SK-N-SH (cell line): Measurements from ENCODE around the gene FADD. TPM values are rescaled to one million over a fixed set of nuclear protein-coding genes. Genes with fewer than 3 reads are reported as not detected.

Experiments used
- CTCF ChIA-PET: fragments of 300-600, 350-600 bp; formaldehyde crosslinking; extraction: SDS; loops from one replicate; lab custom pipeline; 2021; lab: Yijun Ruan, JAX
- POLR2A ChIA-PET: fragments of 350-600 bp; sonication (Branson Sonifier 250); formaldehyde crosslinking; extraction: SDS; loops from one replicate; lab custom pipeline; 2020; ENCODE audit warnings: antibody characterized with exemption, inconsistent platforms; lab: Yijun Ruan, JAX
- DNase-seq: peaks from one replicate; pipeline ENCODE4 v3.0.0; 2012
- H2AFZ ChIP-seq: fragments of 200-600 bp; sonication (generic); 2 replicates; pipeline ENCODE4 v1.8.1; 2016; ENCODE audit warnings: antibody characterized with exemption, mild to moderate bottlenecking, low read depth
- H3F3A ChIP-seq: fragments of 200-600 bp; sonication (generic); replicated peaks from 2 replicates; pipeline ENCODE3; 2016; ENCODE audit warnings: antibody characterized with exemption, mild to moderate bottlenecking; ENCODE audit not compliant: insufficient read depth
- H3K27ac ChIP-seq, 2 experiments: fragments of 200-500 bp in 1 of 2; fragments of 200-600 bp in 1 of 2; sonication (Bioruptor generic) in 1 of 2; sonication (generic), shearing (Covaris generic) in 1 of 2; 2 replicates each; pipeline versions ENCODE4 v1.5.1 to v1.6.1; 2014 to 2016; ENCODE audit warnings: low read depth in 2 of 2, inconsistent platforms in 1 of 2, low read length in 1 of 2, mild to moderate bottlenecking in 1 of 2, mixed read lengths in 1 of 2
- H3K27me3 ChIP-seq: fragments of 200-600 bp; sonication (generic), shearing (Covaris generic); 2 replicates; pipeline ENCODE4 v1.6.1; 2016; ENCODE audit warnings: mixed run types; ENCODE audit not compliant: insufficient read depth
- H3K36me3 ChIP-seq, 2 experiments: fragments of 200-500 bp in 1 of 2; fragments of 200-600 bp in 1 of 2; sonication (Bioruptor generic) in 1 of 2; sonication (generic) in 1 of 2; replicated peaks in 1 of 2; 2 replicates each; pipeline versions ENCODE3 to v1.5.1; 2014 to 2016; ENCODE audit warnings: low read length in 1 of 2, mild to moderate bottlenecking in 1 of 2; ENCODE audit not compliant: insufficient read depth in 2 of 2, control insufficient read depth in 1 of 2
- H3K4me1 ChIP-seq, 2 experiments: fragments of 200-500 bp in 1 of 2; fragments of 200-600 bp in 1 of 2; sonication (Bioruptor generic) in 1 of 2; sonication (generic), shearing (Covaris generic) in 1 of 2; 2 replicates each; pipeline versions ENCODE4 v1.5.1 to v1.6.1; 2014 to 2016; ENCODE audit warnings: low read depth in 1 of 2, low read length in 1 of 2, mixed run types in 1 of 2; ENCODE audit not compliant: insufficient read depth in 2 of 2, control insufficient read depth in 1 of 2
- H3K4me2 ChIP-seq: fragments of 200-600 bp; sonication (generic), shearing (Covaris generic); 2 replicates; pipeline ENCODE4 v1.6.1; 2017; ENCODE audit warnings: mixed run types
- H3K4me3 ChIP-seq, 2 experiments: fragments of 200-500 bp in 1 of 2; fragments of 200-600 bp in 1 of 2; sonication (Bioruptor generic) in 1 of 2; sonication (generic), shearing (Covaris generic) in 1 of 2; 2 replicates each; pipeline versions ENCODE4 v1.5.1 to v1.8.1; 2014 to 2016; ENCODE audit warnings: low read depth in 2 of 2, inconsistent platforms in 1 of 2, low read length in 1 of 2, mild to moderate bottlenecking in 1 of 2, mixed read lengths in 1 of 2, moderate library complexity in 1 of 2
- H3K79me2 ChIP-seq: fragments of 200-600 bp; sonication (generic); 2 replicates; pipeline ENCODE4 v1.8.1; 2017; ENCODE audit warnings: mild to moderate bottlenecking; ENCODE audit not compliant: insufficient read depth
- H3K9ac ChIP-seq: fragments of 200-600 bp; sonication (generic); 2 replicates; pipeline ENCODE4 v1.6.1; 2017; ENCODE audit warnings: mixed run types
- H3K9me2 ChIP-seq: fragments of 200-600 bp; sonication (generic); 2 replicates; pipeline ENCODE4 v1.6.1; 2017; ENCODE audit warnings: mixed run types
- H3K9me3 ChIP-seq: fragments of 200-600 bp; sonication (generic); 2 replicates; pipeline ENCODE4 v1.6.1; 2017; ENCODE audit warnings: mixed run types, mild to moderate bottlenecking, moderate library complexity
- H4K20me1 ChIP-seq: fragments of 200-600 bp; sonication (generic); 2 replicates; pipeline ENCODE4 v1.6.1; 2017; ENCODE audit warnings: mild to moderate bottlenecking, mixed run types; ENCODE audit not compliant: insufficient read depth
- ELF1 ChIP-seq: IDR thresholded peaks from 2 replicates; pipeline ENCODE4 v1.4.0; 2012
- GATA2 ChIP-seq: sonication (generic); formaldehyde crosslinking; IDR thresholded peaks from 2 replicates; pipeline ENCODE4 v1.5.0; 2020; ENCODE audit warnings: mild to moderate bottlenecking, missing genetic modification reagents
- POLR2AphosphoS5 ChIP-seq: IDR thresholded peaks from 2 replicates; pipeline ENCODE4 v1.6.1; 2012; ENCODE audit warnings: low read depth, low read length
- SMC3 ChIP-seq: IDR thresholded peaks from 2 replicates; pipeline ENCODE4 v1.6.1; 2012; ENCODE audit warnings: low read depth, low read length, improper control_type of control experiment
- YY1 ChIP-seq: IDR thresholded peaks from 2 replicates; pipeline ENCODE4 v1.4.0; 2012; ENCODE audit warnings: low read depth, mild to moderate bottlenecking
- WGBS: methylation state at CpG from one replicate; pipeline ENCODE4 v1.1.6; 2017; ENCODE audit warnings: low lambda C conversion rate; 5-methylcytosine and 5-hydroxymethylcytosine counted together
- polyA plus RNA-seq, 3 experiments: library from polyadenylated mRNA; depleted of rRNA; stranded (reverse); fragments of >200 nt; gene quantifications; 2 replicates each; pipeline ENCODE4 v1.2.3, GENCODE V29; 2012
- TF ChIP-seq, protein P1 (sequence below): IDR thresholded peaks from 2 replicates; pipeline ENCODE4 v1.6.1; 2012; ENCODE audit warnings: mild to moderate bottlenecking, low read depth, low read length, moderate library complexity
- TF ChIP-seq, protein P2 (sequence below): fragments of 150-350 bp; IDR thresholded peaks from 2 replicates; pipeline ENCODE4 v1.6.1; 2017; ENCODE audit warnings: antibody characterized with exemption, low read length, low read depth, borderline replicate concordance
- TF ChIP-seq, protein P3 (sequence below): IDR thresholded peaks from 2 replicates; pipeline ENCODE4 v1.4.0; 2012; ENCODE audit warnings: low read depth

FADD gene
- polyA plus RNA-seq, 1 of the 3 experiments (the other 2 are of a cell fraction): 23.8 TPM

DNA sequence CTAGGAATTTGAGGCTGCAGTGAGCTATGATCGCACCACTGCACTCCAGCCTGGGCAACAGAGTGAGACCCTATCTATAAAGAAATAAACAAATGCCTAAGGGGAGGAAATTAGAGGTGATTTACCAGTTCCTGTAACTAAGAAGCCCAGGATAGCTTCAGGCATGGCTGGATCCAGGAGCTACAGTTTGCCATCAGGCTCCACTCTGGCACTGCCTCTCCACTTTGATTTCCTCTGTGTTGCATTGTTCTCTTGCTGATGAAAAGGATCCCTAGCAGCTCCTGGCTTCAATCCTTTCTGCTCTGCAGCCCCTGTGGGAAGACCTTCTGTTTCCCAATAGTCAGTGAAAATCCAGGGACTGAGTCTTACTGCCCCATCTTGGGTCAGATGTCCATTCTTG is 20.1 kb upstream of the FADD start:
- no peaks in the 10 kb centered on the region for H3K9me3 ChIP-seq
- H3K9me2 ChIP-seq: no peaks in the 10 kb centered on the region
- no peak overlapping the region for H3K27ac ChIP-seq
- no peaks in the 10 kb centered on the region for H3K4me1 ChIP-seq
- ChIA-PET POLR2A (no interaction called here), CTCF (interaction anchor here (0.6 to 2.9 kb wide), 6 partner anchors 9 to 268 kb away, joined by 3 to 21 read pairs (median 6); no protein-coding TSS in a partner anchor)
- H2AFZ ChIP-seq: no peak overlapping the region
- 55% methylated on average over 1 of the region's 1 CpG for WGBS
- H3K9ac ChIP-seq: no peak overlapping the region
- H3K27me3 ChIP-seq: peaks cover 11% of the 10 kb centered on the region
- H3F3A ChIP-seq: no peaks in the 10 kb centered on the region
- no peaks in the 10 kb centered on the region for H4K20me1 ChIP-seq
- DNase-seq: no peak
- H3K4me2 ChIP-seq: no peak overlapping the region
- H3K4me3 ChIP-seq: no peak overlapping the region
- TF ChIP-seq YY1: no peak
- TF ChIP-seq, protein P1, sequence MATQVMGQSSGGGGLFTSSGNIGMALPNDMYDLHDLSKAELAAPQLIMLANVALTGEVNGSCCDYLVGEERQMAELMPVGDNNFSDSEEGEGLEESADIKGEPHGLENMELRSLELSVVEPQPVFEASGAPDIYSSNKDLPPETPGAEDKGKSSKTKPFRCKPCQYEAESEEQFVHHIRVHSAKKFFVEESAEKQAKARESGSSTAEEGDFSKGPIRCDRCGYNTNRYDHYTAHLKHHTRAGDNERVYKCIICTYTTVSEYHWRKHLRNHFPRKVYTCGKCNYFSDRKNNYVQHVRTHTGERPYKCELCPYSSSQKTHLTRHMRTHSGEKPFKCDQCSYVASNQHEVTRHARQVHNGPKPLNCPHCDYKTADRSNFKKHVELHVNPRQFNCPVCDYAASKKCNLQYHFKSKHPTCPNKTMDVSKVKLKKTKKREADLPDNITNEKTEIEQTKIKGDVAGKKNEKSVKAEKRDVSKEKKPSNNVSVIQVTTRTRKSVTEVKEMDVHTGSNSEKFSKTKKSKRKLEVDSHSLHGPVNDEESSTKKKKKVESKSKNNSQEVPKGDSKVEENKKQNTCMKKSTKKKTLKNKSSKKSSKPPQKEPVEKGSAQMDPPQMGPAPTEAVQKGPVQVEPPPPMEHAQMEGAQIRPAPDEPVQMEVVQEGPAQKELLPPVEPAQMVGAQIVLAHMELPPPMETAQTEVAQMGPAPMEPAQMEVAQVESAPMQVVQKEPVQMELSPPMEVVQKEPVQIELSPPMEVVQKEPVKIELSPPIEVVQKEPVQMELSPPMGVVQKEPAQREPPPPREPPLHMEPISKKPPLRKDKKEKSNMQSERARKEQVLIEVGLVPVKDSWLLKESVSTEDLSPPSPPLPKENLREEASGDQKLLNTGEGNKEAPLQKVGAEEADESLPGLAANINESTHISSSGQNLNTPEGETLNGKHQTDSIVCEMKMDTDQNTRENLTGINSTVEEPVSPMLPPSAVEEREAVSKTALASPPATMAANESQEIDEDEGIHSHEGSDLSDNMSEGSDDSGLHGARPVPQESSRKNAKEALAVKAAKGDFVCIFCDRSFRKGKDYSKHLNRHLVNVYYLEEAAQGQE: no peak
- H3K79me2 ChIP-seq: no peaks in the 10 kb centered on the region
- no peaks in the 10 kb centered on the region for H3K36me3 ChIP-seq

DNA sequence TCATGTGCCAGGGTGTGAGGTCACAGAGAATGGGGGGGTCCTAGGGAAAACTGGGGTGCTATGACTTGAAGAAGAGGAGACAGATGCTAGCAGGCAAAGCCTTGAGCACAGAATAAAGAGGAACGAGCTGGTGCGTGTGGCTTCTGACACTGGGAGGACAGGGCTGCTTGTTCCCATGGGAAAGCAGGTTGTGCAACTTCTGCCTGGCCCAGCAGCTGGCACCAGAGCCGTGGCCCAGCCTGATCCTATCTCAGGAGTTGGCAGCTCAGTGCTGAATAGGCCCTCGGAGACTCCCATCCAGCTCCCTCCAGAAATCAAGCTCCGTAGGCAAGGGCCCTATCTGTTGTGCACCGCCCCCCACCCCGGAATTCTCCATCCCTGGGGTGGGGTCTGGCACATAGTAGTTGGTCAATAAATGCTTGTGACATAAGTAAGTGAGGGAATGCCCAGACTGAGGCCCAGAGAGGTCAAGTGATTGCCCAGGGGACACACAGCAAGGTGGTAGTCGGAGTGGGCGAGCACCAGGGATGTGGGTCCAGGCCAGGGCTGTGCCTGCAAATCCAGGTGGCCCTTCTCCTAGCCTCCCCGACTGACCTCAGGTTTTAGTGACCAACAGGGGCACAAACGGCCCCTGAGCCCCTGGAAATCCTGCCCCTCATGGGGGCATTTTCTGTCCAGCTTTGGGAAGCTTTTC is 19.5 kb upstream of the FADD start:
- H3F3A ChIP-seq: no peaks in the 10 kb centered on the region
- peaks cover 14% of the 10 kb centered on the region for H3K27me3 ChIP-seq
- TF ChIP-seq, protein P2, sequence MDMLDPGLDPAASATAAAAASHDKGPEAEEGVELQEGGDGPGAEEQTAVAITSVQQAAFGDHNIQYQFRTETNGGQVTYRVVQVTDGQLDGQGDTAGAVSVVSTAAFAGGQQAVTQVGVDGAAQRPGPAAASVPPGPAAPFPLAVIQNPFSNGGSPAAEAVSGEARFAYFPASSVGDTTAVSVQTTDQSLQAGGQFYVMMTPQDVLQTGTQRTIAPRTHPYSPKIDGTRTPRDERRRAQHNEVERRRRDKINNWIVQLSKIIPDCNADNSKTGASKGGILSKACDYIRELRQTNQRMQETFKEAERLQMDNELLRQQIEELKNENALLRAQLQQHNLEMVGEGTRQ: no peak
- TF ChIP-seq, protein P3, sequence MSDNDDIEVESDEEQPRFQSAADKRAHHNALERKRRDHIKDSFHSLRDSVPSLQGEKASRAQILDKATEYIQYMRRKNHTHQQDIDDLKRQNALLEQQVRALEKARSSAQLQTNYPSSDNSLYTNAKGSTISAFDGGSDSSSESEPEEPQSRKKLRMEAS: no peak
- TF ChIP-seq POLR2AphosphoS5 (no peak), SMC3 (no peak), ELF1 (no peak), GATA2 (CRISPR knock-in tag) (no peak)
- TF ChIP-seq, all 33 proteins: peak for 0
- Histone ChIP-seq H3K27ac (no peak overlapping the region), H3K4me3 (no peak overlapping the region), H4K20me1 (no peaks in the 10 kb centered on the region), H3K36me3 (no peaks in the 10 kb centered on the region), H3K9me3 (no peaks in the 10 kb centered on the region), H3K9me2 (no peaks in the 10 kb centered on the region), H3K9ac (no peak overlapping the region), H3K79me2 (no peaks in the 10 kb centered on the region), H2AFZ (no peak overlapping the region), H3K4me2 (no peak overlapping the region), H3K4me1 (no peaks in the 10 kb centered on the region)
- ChIA-PET CTCF (interaction anchor here (0.9 to 2.9 kb wide), 6 partner anchors 8 to 479 kb away, joined by 3 to 21 read pairs (median 6); no protein-coding TSS in a partner anchor), POLR2A (no interaction called here)
- no peak for DNase-seq
- 39% methylated on average over 10 of the region's 11 CpGs for WGBS
